Measurements from ENCODE around the gene DENND2C.

DNA sequence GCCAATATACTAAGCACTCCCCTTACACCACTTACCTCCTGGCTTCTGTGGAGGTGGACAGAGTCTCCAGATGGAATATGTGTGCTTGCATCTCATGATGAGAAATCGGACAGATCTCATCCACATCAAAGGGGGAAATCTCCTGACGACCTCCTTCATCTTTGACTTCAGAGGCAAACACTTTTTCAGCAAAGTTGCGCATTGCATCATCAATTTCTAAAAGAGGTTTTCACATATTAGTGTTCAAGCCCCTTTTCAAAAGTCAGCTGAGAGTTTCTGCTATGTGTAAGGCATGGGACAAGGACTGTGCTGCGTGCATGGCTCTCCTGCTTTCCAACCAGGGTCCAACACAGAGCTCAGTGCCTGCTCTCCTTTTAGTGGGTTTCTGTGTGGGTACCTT lies 18.7 kb upstream of the DENND2C start:
- TF ChIP-seq, protein P1, sequence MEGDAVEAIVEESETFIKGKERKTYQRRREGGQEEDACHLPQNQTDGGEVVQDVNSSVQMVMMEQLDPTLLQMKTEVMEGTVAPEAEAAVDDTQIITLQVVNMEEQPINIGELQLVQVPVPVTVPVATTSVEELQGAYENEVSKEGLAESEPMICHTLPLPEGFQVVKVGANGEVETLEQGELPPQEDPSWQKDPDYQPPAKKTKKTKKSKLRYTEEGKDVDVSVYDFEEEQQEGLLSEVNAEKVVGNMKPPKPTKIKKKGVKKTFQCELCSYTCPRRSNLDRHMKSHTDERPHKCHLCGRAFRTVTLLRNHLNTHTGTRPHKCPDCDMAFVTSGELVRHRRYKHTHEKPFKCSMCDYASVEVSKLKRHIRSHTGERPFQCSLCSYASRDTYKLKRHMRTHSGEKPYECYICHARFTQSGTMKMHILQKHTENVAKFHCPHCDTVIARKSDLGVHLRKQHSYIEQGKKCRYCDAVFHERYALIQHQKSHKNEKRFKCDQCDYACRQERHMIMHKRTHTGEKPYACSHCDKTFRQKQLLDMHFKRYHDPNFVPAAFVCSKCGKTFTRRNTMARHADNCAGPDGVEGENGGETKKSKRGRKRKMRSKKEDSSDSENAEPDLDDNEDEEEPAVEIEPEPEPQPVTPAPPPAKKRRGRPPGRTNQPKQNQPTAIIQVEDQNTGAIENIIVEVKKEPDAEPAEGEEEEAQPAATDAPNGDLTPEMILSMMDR (IDR thresholded peaks at IDR 0.05): no peak
- no peak for TF ChIP-seq POLR2A (IDR thresholded peaks at IDR 0.05)

Measured in testis (tissue), 2 donors.